GM20000 (cell line): ENCODE measurements around the gene APEH.
A peak's percentile ranks its signal among the peaks of the same experiment; 100 is the strongest.

Experiments
- DNase-seq: peaks from one replicate; pipeline ENCODE4 v3.0.0; 2012; ENCODE audit warnings: low spot score
- CTCF ChIP-seq: IDR thresholded peaks from 2 replicates; pipeline ENCODE4 v1.5.1; 2012; ENCODE audit warnings: mild to moderate bottlenecking, control low read depth; ENCODE audit errors: extremely low read depth, missing control alignments

The APEH gene

GRCh38 chr3:49673715-49674496, at the start of gene APEH:
TSS of gene APEH (plus strand) at chr3:49674351. CDS start at chr3:49674402, 51 bp downstream.
- peak; percentile 99 for DNase-seq
- TF ChIP-seq CTCF: no peak

GRCh38 chr3:49625071-49625470, 49.1 kb upstream of the APEH start:
- no peak for DNase-seq

GRCh38 chr3:49626101-49626581, 48.0 kb upstream of the APEH start:
- TF ChIP-seq CTCF: no peak

More at GRCh38 chr3:49625071-49625470, 49.1 kb upstream of the APEH start:
- no peak for TF ChIP-seq CTCF

GRCh38 chr3:49626796-49627195, 47.4 kb upstream of the APEH start:
- TF ChIP-seq CTCF: no peak
- DNase-seq: no peak

More at GRCh38 chr3:49626101-49626581, 48.0 kb upstream of the APEH start:
- DNase-seq: no peak

GRCh38 chr3:49627634-49628033, 46.5 kb upstream of the APEH start:
- no peak for TF ChIP-seq CTCF
- DNase-seq: no peak

- TF ChIP-seq CTCF: no peak
- no peak for DNase-seq
Measured at GRCh38 chr3:49628249-49628648, 45.9 kb upstream of the APEH start.

- no peak for DNase-seq
- TF ChIP-seq CTCF: no peak
Measured at GRCh38 chr3:49629451-49629850, 44.7 kb upstream of the APEH start.
